CD4-positive, alpha-beta T cell (primary cell): Measurements from ENCODE around the gene DYNLT2B. TPM values are rescaled to one million over a fixed set of nuclear protein-coding genes. Genes with fewer than 3 reads are reported as not detected.

ENCODE experiments used
- ATAC-seq: fragments of 200-7000 bp; cut with Tn5 transposase; one replicate; pipeline ENCODE4 v1.10.0; 2022; ENCODE audit warnings: mild to moderate bottlenecking; ENCODE audit not compliant: poor library complexity
- CTCF ChIA-PET: fragments of 350-600 bp; sonication (Branson Sonifier 250); formaldehyde crosslinking; loops from one replicate; lab custom pipeline; 2021; ENCODE audit warnings: antibody characterized with exemption, inconsistent platforms; lab: Charles Lee
- POLR2A ChIA-PET: fragments of 350-600 bp; sonication (Branson Sonifier 250); formaldehyde crosslinking; loops from one replicate; lab custom pipeline; 2021; ENCODE audit warnings: antibody characterized with exemption, inconsistent platforms; lab: Charles Lee
- DNase-seq, 14 experiments: peaks; one replicate each; pipeline ENCODE4 v3.0.0-alpha.2; 2013 to 2020; ENCODE audit warnings: mixed read lengths in 2 of 14
- H3K27ac ChIP-seq, 2 donors: one replicate each; pipeline versions ENCODE4 v1.5.1 to v1.7.0; 2013; ENCODE audit warnings: low read length in 2 of 2, low read depth in 1 of 2, mild to moderate bottlenecking in 1 of 2
- H3K27me3 ChIP-seq, 2 experiments: 1 replicate in 1 of 2; 2 replicates in 1 of 2; pipeline versions ENCODE4 v1.6.1 to v1.7.0; 2013; ENCODE audit warnings: low read length in 2 of 2, control low read depth in 1 of 2, mild to moderate bottlenecking in 1 of 2, moderate library complexity in 1 of 2; ENCODE audit not compliant: insufficient read depth in 2 of 2, control insufficient read depth in 1 of 2
- H3K36me3 ChIP-seq: one replicate; pipeline ENCODE4 v1.6.1; 2013; ENCODE audit warnings: low read length, control low read depth; ENCODE audit not compliant: insufficient read depth
- H3K4me1 ChIP-seq: one replicate; pipeline ENCODE4 v1.6.1; 2013; ENCODE audit warnings: low read length, control low read depth; ENCODE audit not compliant: insufficient read depth
- H3K4me3 ChIP-seq: one replicate; pipeline ENCODE4 v1.5.1; 2013; ENCODE audit warnings: mild to moderate bottlenecking, low read length, moderate library complexity
- H3K9me3 ChIP-seq, 2 experiments: 1 replicate in 1 of 2; 2 replicates in 1 of 2; pipeline versions ENCODE4 v1.6.1 to v1.7.0; 2013; ENCODE audit warnings: low read length in 2 of 2, mild to moderate bottlenecking in 2 of 2, control low read depth in 1 of 2, moderate library complexity in 1 of 2; ENCODE audit not compliant: control insufficient read depth in 1 of 2, insufficient read depth in 1 of 2
- H3K27ac Mint-ChIP-seq: one replicate; pipeline ENCODE4 v1.8.0; 2020; ENCODE audit warnings: mixed read lengths
- H3K27me3 Mint-ChIP-seq: one replicate; pipeline ENCODE4 v1.8.0; 2021; ENCODE audit warnings: mixed read lengths
- H3K36me3 Mint-ChIP-seq: one replicate; pipeline ENCODE4 v1.8.0; 2021; ENCODE audit warnings: low read depth, mixed read lengths
- H3K4me1 Mint-ChIP-seq: one replicate; pipeline ENCODE4 v1.8.0; 2021; ENCODE audit warnings: low read depth, mixed read lengths
- H3K4me3 Mint-ChIP-seq: one replicate; pipeline ENCODE4 v1.8.0; 2020; ENCODE audit warnings: mild to moderate bottlenecking, mixed read lengths
- H3K9me3 Mint-ChIP-seq: one replicate; pipeline ENCODE4 v1.8.0; 2020; ENCODE audit warnings: mixed read lengths
- CTCF ChIP-seq: fragments of 200-600 bp; IDR thresholded peaks from one replicate; pipeline ENCODE4 v1.8.0; 2022; ENCODE audit warnings: antibody characterized with exemption, mild to moderate bottlenecking
- intact Hi-C, 2 experiments: fragments of 100-400 bp; cut with DNase I in 1 of 2; cut with micrococcal nuclease in 1 of 2; formaldehyde crosslinking; loops; one replicate each; pipeline versions ENCODE4 v1.15.1 to v1.9.0; 2023 to 2025; cut with DNase I, micrococcal nuclease
- total RNA-seq, 174 experiments: library from RNA in 2 of 174; stranded (reverse) in 2 of 174; gene quantifications; one replicate each; pipeline ENCODE4 v1.2.3 and lab custom pipeline; 2021 to 2026

Gene DYNLT2B
- total RNA-seq, 2 experiments from 2014 or later: 4.5 to 4.6 TPM

GRCh38 chr3:196336319-196337145, 18.5 kb upstream of the DYNLT2B start:
- no peak overlapping the region for H3K4me3 ChIP-seq
- Mint-ChIP-seq H3K4me3 (no peak overlapping the region), H3K27me3 (no peaks in the 10 kb centered on the region), H3K27ac (no peak overlapping the region), H3K4me1 (no peaks in the 10 kb centered on the region), H3K36me3 (no peaks in the 10 kb centered on the region), H3K9me3 (no peaks in the 10 kb centered on the region)
- no peaks in the 10 kb centered on the region for H3K36me3 ChIP-seq
- ATAC-seq (no peak), DNase-seq (no peak)
- no peaks in the 10 kb centered on the region for H3K27me3 ChIP-seq
- ChIA-PET CTCF (interaction anchor here (0.6 kb wide), 2 partner anchors 236 to 374 kb away, joined by 3 read pairs; no protein-coding TSS in a partner anchor), POLR2A (interaction anchor here (0.6 to 0.7 kb wide), 2 partner anchors 537 to 733 kb away, joined by 3 read pairs; no protein-coding TSS in a partner anchor)
- peaks cover 0 to 3% of the 10 kb centered on the region in 2 experiments for H3K9me3 ChIP-seq
- H3K27ac ChIP-seq: no peak overlapping the region
- intact Hi-C loops: no loop called here
- H3K4me1 ChIP-seq: peaks cover 4% of the 10 kb centered on the region
- TF ChIP-seq CTCF: no peak

GRCh38 chr3:196335503-196335948, 17.5 kb upstream of the DYNLT2B start:
- Mint-ChIP-seq H3K36me3 (no peaks in the 10 kb centered on the region), H3K4me3 (no peak overlapping the region), H3K4me1 (no peaks in the 10 kb centered on the region), H3K27me3 (no peaks in the 10 kb centered on the region), H3K9me3 (no peaks in the 10 kb centered on the region), H3K27ac (no peak overlapping the region)
- peaks cover 4% of the 10 kb centered on the region for H3K4me1 ChIP-seq
- intact Hi-C loops: no loop called here
- ATAC-seq: no peak
- CTCF ChIA-PET: no interaction called here
- no peak overlapping the region for H3K27ac ChIP-seq
- peaks cover 0 to 3% of the 10 kb centered on the region in 2 experiments for H3K9me3 ChIP-seq
- no peaks in the 10 kb centered on the region for H3K27me3 ChIP-seq
- no peak for TF ChIP-seq CTCF
- H3K4me3 ChIP-seq: no peak overlapping the region
- DNase-seq: peak in 1 of 14 experiments; percentile 3
- POLR2A ChIA-PET: no interaction called here
- no peaks in the 10 kb centered on the region for H3K36me3 ChIP-seq

- Mint-ChIP-seq H3K4me3 (no peak overlapping the region), H3K4me1 (no peaks in the 10 kb centered on the region), H3K36me3 (no peaks in the 10 kb centered on the region), H3K27ac (no peak overlapping the region), H3K27me3 (no peaks in the 10 kb centered on the region), H3K9me3 (no peaks in the 10 kb centered on the region)
- DNase-seq (no peak), ATAC-seq (no peak)
- H3K4me1 ChIP-seq: peaks cover 4% of the 10 kb centered on the region
- H3K9me3 ChIP-seq: peaks cover 0 to 3% of the 10 kb centered on the region in 2 experiments
- no peak for TF ChIP-seq CTCF
- H3K4me3 ChIP-seq: no peak overlapping the region
- ChIA-PET POLR2A (no interaction called here), CTCF (no interaction called here)
- intact Hi-C loops: no loop called here
- no peaks in the 10 kb centered on the region for H3K36me3 ChIP-seq
- H3K27me3 ChIP-seq: no peaks in the 10 kb centered on the region
- H3K27ac ChIP-seq: no peak overlapping the region
These were observed 16.9 kb upstream of the DYNLT2B start for GRCh38 chr3:196334982-196335381.
